IPS DF 6.9 (cell line): ENCODE results near the gene PRKAR2A.
"Not testable (repeated sequence)": the region's sequence is repeated elsewhere in the genome, so short reads cannot be mapped to it uniquely, and the experiment has no call there.

Experiments
- DNase-seq: peaks from one replicate; pipeline ENCODE4 v3.0.0-alpha.2; 2013; ENCODE audit warnings: low read depth, low spot score
- H3K27ac ChIP-seq: one replicate; pipeline ENCODE4 v1.5.1; 2013; ENCODE audit warnings: low read length, control low read depth
- H3K27me3 ChIP-seq: 2 replicates; pipeline ENCODE4 v1.6.1; 2013; ENCODE audit warnings: mild to moderate bottlenecking, low read length; ENCODE audit not compliant: control insufficient read depth, insufficient read depth
- H3K36me3 ChIP-seq: 2 replicates; pipeline ENCODE4 v1.6.1; 2013; ENCODE audit warnings: low read length; ENCODE audit not compliant: control insufficient read depth, insufficient read depth
- H3K4me1 ChIP-seq: 2 replicates; pipeline ENCODE4 v1.6.1; 2013; ENCODE audit warnings: low read length; ENCODE audit not compliant: control insufficient read depth, insufficient read depth
- H3K4me3 ChIP-seq: 2 replicates; pipeline ENCODE4 v1.5.1; 2013; ENCODE audit warnings: mild to moderate bottlenecking, low read length
- H3K9me3 ChIP-seq: 2 replicates; pipeline ENCODE4 v1.6.1; 2013; ENCODE audit warnings: low read length, inconsistent platforms; ENCODE audit not compliant: control insufficient read depth, insufficient read depth
- WGBS: extraction: QIAGEN DNeasy Blood & Tissue Kit; methylation state at CpG from one replicate; pipeline ENCODE4 v1.1.7; 2013; ENCODE audit warnings: mixed read lengths, missing lambda C conversion rate; ENCODE audit not compliant: insufficient read length, insufficient coverage; 5-methylcytosine and 5-hydroxymethylcytosine counted together

Gene PRKAR2A

GRCh38 chr3:48811524-48811923 is 36.1 kb downstream of the PRKAR2A start:
- Histone ChIP-seq H3K36me3 (no peaks in the 10 kb centered on the region), H3K27ac (no peak overlapping the region), H3K4me3 (no peak overlapping the region), H3K9me3 (no peaks in the 10 kb centered on the region), H3K27me3 (no peaks in the 10 kb centered on the region), H3K4me1 (no peaks in the 10 kb centered on the region)
- no CpG with 5 or more reads among the region's 3 CpGs for WGBS
- DNase-seq: no peak

- no peaks in the 10 kb centered on the region for H3K27me3 ChIP-seq
- H3K36me3 ChIP-seq: no peaks in the 10 kb centered on the region
- no peak overlapping the region for H3K4me3 ChIP-seq
- H3K9me3 ChIP-seq: no peaks in the 10 kb centered on the region
- no peaks in the 10 kb centered on the region for H3K4me1 ChIP-seq
- H3K27ac ChIP-seq: no peak overlapping the region
- WGBS: no CpG with 5 or more reads among the region's 4 CpGs
- no peak for DNase-seq
Observed at GRCh38 chr3:48804930-48805329, 42.7 kb downstream of the PRKAR2A start.

- H3K9me3 ChIP-seq, H3K4me3 ChIP-seq, H3K4me1 ChIP-seq, H3K27ac ChIP-seq, DNase-seq, H3K36me3 ChIP-seq, H3K27me3 ChIP-seq: not testable (repeated sequence)
- WGBS: no CpG with 5 or more reads among the region's 12 CpGs
Observed at GRCh38 chr3:48800831-48801230, 46.8 kb downstream of the PRKAR2A start.

GRCh38 chr3:48798998-48799397 is 48.7 kb downstream of the PRKAR2A start:
- H3K9me3 ChIP-seq: no peaks in the 10 kb centered on the region
- no peaks in the 10 kb centered on the region for H3K36me3 ChIP-seq
- H3K4me3 ChIP-seq: no peak overlapping the region
- no peaks in the 10 kb centered on the region for H3K27me3 ChIP-seq
- no peak for DNase-seq
- no peaks in the 10 kb centered on the region for H3K4me1 ChIP-seq
- no CpG with 5 or more reads among the region's 1 CpG for WGBS
- no peak overlapping the region for H3K27ac ChIP-seq

- Histone ChIP-seq H3K27me3 (no peaks in the 10 kb centered on the region), H3K9me3 (no peaks in the 10 kb centered on the region), H3K4me3 (no peak overlapping the region), H3K4me1 (no peaks in the 10 kb centered on the region), H3K36me3 (no peaks in the 10 kb centered on the region), H3K27ac (no peak overlapping the region)
- DNase-seq: no peak
- no CpG with 5 or more reads among the region's 2 CpGs for WGBS
Observed at GRCh38 chr3:48797626-48798025, 50.0 kb downstream of the PRKAR2A start.

- H3K4me1 ChIP-seq: no peaks in the 10 kb centered on the region
- H3K4me3 ChIP-seq: no peak overlapping the region
- no peaks in the 10 kb centered on the region for H3K9me3 ChIP-seq
- no CpG with 5 or more reads among the region's 7 CpGs for WGBS
- no peaks in the 10 kb centered on the region for H3K27me3 ChIP-seq
- no peaks in the 10 kb centered on the region for H3K36me3 ChIP-seq
- H3K27ac ChIP-seq: no peak overlapping the region
- no peak for DNase-seq
Observed at GRCh38 chr3:48795997-48796732, 51.5 kb downstream of the PRKAR2A start.

GRCh38 chr3:48793484-48793883 is 54.2 kb downstream of the PRKAR2A start:
- H3K36me3 ChIP-seq: not testable (repeated sequence)

GRCh38 chr3:48789665-48790064 is 58.0 kb downstream of the PRKAR2A start:
- Histone ChIP-seq H3K9me3 (no peaks in the 10 kb centered on the region), H3K27ac (no peak overlapping the region), H3K4me1 (no peaks in the 10 kb centered on the region), H3K4me3 (no peak overlapping the region), H3K36me3 (no peaks in the 10 kb centered on the region), H3K27me3 (no peaks in the 10 kb centered on the region)
- WGBS: no CpG with 5 or more reads among the region's 3 CpGs
- no peak for DNase-seq

More at GRCh38 chr3:48793484-48793883, 54.2 kb downstream of the PRKAR2A start:
- not testable (repeated sequence) for H3K27me3 ChIP-seq, H3K4me1 ChIP-seq, H3K4me3 ChIP-seq, H3K27ac ChIP-seq, H3K9me3 ChIP-seq, DNase-seq
- WGBS: no CpG with 5 or more reads among the region's 2 CpGs

- WGBS: no CpG with 5 or more reads among the region's 1 CpG
- no peak for DNase-seq
Observed at GRCh38 chr3:48788544-48789162, 59.0 kb downstream of the PRKAR2A start.

GRCh38 chr3:48784426-48785120 is 63.1 kb downstream of the PRKAR2A start:
- no peak overlapping the region for H3K27ac ChIP-seq
- no CpG with 5 or more reads among the region's 4 CpGs for WGBS
- H3K36me3 ChIP-seq: no peaks in the 10 kb centered on the region
- DNase-seq: no peak
- H3K4me3 ChIP-seq: no peak overlapping the region
- H3K27me3 ChIP-seq: no peaks in the 10 kb centered on the region
- no peaks in the 10 kb centered on the region for H3K9me3 ChIP-seq
- no peaks in the 10 kb centered on the region for H3K4me1 ChIP-seq

More at GRCh38 chr3:48788544-48789162, 59.0 kb downstream of the PRKAR2A start:
- H3K36me3 ChIP-seq: no peaks in the 10 kb centered on the region
- H3K4me3 ChIP-seq: no peak overlapping the region
- H3K27ac ChIP-seq: no peak overlapping the region
- H3K4me1 ChIP-seq: no peaks in the 10 kb centered on the region
- H3K27me3 ChIP-seq: no peaks in the 10 kb centered on the region
- no peaks in the 10 kb centered on the region for H3K9me3 ChIP-seq
